GM12872 (cell line): ENCODE data around the gene ZC3H18.

Experiments
- CTCF ChIP-seq: IDR thresholded peaks from 3 replicates; pipeline ENCODE4 v1.5.1; 2011; ENCODE audit warnings: low read depth, mild to moderate bottlenecking, low read length, moderate library complexity; ENCODE audit not compliant: insufficient read depth

The ZC3H18 gene

DNA sequence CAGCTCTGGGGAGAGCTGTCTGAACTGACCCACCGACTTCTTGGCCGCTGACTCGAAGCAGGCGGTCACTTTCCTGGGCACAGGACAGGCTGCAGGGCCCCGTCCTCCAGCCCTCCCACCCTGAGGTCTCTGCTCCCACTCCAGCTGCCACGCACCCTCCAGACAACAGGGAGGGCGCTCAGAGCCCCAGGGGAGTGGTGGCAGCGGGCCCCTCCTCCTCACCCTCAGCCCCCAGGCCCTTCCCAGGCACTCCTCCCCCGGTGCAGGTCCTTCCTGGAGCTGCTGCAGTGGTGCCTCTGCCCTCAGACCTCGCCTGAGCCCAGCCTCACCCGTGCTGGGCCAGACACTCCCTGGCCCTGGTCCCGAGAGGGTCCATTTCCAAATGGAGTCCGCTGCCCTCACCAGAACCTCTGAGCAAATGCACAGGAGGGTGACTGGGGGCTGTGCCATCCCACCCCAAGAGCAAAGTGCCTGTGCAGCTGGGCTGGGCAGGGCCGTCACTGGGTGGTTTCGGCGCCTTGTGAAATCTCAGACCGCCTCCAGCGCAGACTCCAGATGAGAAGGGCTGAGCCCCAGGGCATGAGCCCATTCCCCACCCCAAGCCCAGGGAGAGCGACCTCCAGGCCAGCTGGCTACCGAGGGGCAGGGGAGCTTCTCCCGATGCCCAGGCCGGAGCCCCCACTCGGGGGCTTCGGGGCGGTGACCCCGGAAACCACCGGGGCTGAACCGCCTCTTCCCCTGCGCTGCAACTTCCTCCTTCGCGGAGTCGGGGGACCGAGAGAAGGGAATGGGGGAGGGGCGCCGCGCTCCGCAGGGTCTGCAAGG lies 79.9 kb downstream of the ZC3H18 start:
- no peak for TF ChIP-seq CTCF

GRCh38 chr16:88650749-88651275 lies 80.6 kb downstream of the ZC3H18 start, which contains the start of gene CYBA:
CYBA (minus strand) TSS chr16:88651053; CDS start chr16:88651013, 40 bp downstream.
- TF ChIP-seq CTCF = no peak

DNA sequence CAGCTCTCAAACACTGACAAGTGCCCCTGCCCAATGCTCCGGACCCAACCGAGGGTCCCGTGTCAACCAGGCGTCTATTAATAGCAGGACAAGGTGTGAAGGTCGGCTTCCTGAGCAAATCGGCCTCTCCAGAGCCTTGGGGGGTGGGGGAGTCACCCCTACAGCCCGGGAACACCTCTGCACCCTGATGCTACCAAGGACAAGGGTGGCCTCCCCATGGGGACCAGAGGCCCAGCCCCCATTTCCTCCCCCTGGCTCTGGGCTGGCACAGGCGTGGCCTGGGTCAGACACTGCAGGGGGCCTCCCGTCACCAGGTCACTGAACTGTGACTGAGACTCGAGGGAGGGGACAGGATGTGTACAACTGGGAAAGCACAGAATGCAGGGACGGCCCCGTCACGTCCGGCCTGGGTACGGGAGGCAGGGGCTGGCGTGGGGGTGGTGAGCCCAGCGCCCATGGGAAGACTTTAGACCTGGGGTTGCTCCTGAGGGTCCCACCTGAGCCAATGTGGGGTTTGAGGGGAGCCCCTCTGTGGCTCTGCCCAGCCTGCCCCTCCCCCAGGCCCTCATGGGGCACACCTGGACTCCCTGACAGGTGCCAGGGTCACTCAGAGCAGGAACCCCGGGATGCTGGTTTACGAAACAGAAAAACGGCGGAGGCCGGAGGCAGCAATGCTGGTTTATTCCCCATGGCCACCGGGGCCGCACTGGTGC lies 81.2 kb downstream of the ZC3H18 start:
- no peak for TF ChIP-seq CTCF

- no peak for TF ChIP-seq CTCF
Observed at GRCh38 chr16:88651989-88652761, 82.0 kb downstream of the ZC3H18 start.

DNA sequence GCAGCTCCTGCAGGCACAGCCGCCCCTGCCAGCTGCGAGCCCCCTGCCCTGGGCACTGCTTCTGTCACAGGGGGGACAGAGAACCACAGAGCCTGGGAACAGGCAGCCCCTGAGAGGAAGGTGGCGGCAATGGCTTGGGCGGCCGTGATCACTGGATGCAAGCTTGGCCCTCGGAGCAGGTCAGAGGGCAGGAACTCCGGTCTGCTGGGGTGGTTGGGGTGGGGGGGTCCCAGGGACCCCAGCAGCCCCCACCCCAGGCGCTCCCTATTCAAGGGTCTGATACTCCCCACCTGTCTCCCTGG lies 82.5 kb downstream of the ZC3H18 start:
- TF ChIP-seq CTCF = no peak

- no peak for TF ChIP-seq CTCF
Observed at GRCh38 chr16:88653101-88653500, 82.9 kb downstream of the ZC3H18 start.

DNA sequence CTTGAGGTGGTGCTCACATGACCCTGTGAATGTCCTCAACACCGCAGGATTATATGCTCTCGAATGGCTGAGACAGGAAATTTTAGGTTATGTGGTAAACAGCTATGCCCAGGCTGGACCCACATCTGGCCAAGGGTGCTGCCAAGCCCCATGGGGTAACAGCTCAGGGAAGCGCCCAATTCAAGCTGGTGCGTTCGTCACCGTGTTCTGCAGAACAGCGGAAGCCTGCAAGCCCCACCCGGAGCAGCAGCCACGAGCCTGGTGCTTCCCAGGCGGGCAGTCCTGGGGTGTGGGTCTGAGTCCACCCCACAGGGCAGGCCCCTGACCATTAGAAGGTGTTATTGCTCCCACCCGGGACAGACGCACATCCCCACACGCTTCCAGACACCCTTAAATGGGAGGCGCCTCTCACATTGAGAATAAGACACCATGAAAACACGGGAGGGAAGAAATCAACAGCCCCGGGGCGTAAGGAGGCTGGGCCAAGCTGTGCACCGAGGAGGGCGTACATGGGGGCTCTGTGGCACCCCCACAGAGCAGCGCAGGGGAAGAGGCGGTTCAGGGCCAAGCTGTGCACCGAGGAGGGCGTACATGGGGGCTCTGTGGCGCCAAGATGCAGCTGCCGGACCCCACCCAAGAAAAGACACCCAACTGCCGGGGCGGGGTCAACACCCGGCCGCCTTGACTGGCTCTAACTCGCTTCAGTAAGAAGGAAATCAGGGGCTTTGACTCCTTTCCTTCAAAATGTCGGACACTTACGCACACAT lies 83.6 kb downstream of the ZC3H18 start:
- no peak for TF ChIP-seq CTCF
